ENCODE data around the gene HOXC13.

HOXC13 gene

GRCh38 chr12:53939141-53940108 lies 794 bp downstream of the HOXC13 start:
- no peak for DNase-seq

- no peak for DNase-seq
Measured at GRCh38 chr12:53940443-53941014, 1.9 kb downstream of the HOXC13 start.

- no peak for DNase-seq
Measured at GRCh38 chr12:53941187-53941586, 2.6 kb downstream of the HOXC13 start.

GRCh38 chr12:53941750-53942149 lies 3.1 kb downstream of the HOXC13 start:
- no peak for DNase-seq

- no peak for DNase-seq
Measured at GRCh38 chr12:53942467-53942997, 3.9 kb downstream of the HOXC13 start.

GRCh38 chr12:53944209-53944608 lies 5.6 kb downstream of the HOXC13 start:
- DNase-seq, result no peak

GRCh38 chr12:53944907-53945847 lies 6.5 kb downstream of the HOXC13 start:
- DNase-seq, result no peak

GRCh38 chr12:53947743-53948142 lies 9.1 kb downstream of the HOXC13 start:
- DNase-seq, result no peak

GRCh38 chr12:53948650-53949593 lies 10.3 kb downstream of the HOXC13 start:
- no peak for DNase-seq

- no peak for DNase-seq
Measured at GRCh38 chr12:53949631-53950436, 11.2 kb downstream of the HOXC13 start.

GRCh38 chr12:53950437-53950773 lies 11.8 kb downstream of the HOXC13 start:
- no peak for DNase-seq

- no peak for DNase-seq
Measured at GRCh38 chr12:53950789-53951576, 12.4 kb downstream of the HOXC13 start.

- DNase-seq, result no peak
Measured at GRCh38 chr12:53951577-53952334, 13.1 kb downstream of the HOXC13 start.

- DNase-seq, result no peak
Measured at GRCh38 chr12:53952335-53952694, 13.7 kb downstream of the HOXC13 start.

GRCh38 chr12:53952871-53953734 lies 14.5 kb downstream of the HOXC13 start:
- no peak for DNase-seq

- no peak for DNase-seq
Measured at GRCh38 chr12:53953831-53954693, 15.4 kb downstream of the HOXC13 start.

GRCh38 chr12:53954694-53955035 lies 16.0 kb downstream of the HOXC13 start, which contains the start of gene HOXC12:
HOXC12 (plus strand) TSS chr12:53954903; CDS start chr12:53954930, 27 bp downstream.
- DNase-seq, result no peak

All from NCI-H1436 treated with DMSO at 0.1 percent for 48 hours (cell line).